ENCODE measurements around the gene IL22RA2.

Gene IL22RA2

GRCh38 chr6:137173501-137173900, at the start of gene IL22RA2:
Gene IL22RA2 (minus strand): TSS chr6:137173644. CDS start chr6:137161749, 11,895 bp downstream.
- no peak for DNase-seq (ENCODE audit: low read depth)
- no peak within 1 kb of the TSS for H3K4me3 ChIP-seq (ENCODE audit: low read length)
- no peak for TF ChIP-seq CTCF (IDR thresholded peaks at IDR 0.05; ENCODE audit: insufficient read depth, low read depth, low read length, missing control alignments)

- H3K4me3 ChIP-seq (ENCODE audit: low read length) = no peak overlapping the region
- no peak for TF ChIP-seq CTCF (IDR thresholded peaks at IDR 0.05; ENCODE audit: insufficient read depth, low read depth, low read length, missing control alignments)
- DNase-seq (ENCODE audit: low read depth) = no peak
Observed at GRCh38 chr6:137222381-137222780, 48.9 kb upstream of the IL22RA2 start.

GRCh38 chr6:137219664-137220252, 46.3 kb upstream of the IL22RA2 start:
- no peak for TF ChIP-seq CTCF (IDR thresholded peaks at IDR 0.05; ENCODE audit: insufficient read depth, low read depth, low read length, missing control alignments)
- peak; percentile 41 for DNase-seq (ENCODE audit: low read depth)
- H3K4me3 ChIP-seq (ENCODE audit: low read length) = peak overlapping the region; percentile 91

- TF ChIP-seq CTCF (IDR thresholded peaks at IDR 0.05; ENCODE audit: insufficient read depth, low read depth, low read length, missing control alignments) = no peak
- DNase-seq (ENCODE audit: low read depth) = peak; percentile 95
Observed at GRCh38 chr6:137218917-137219663, 45.6 kb upstream of the IL22RA2 start, which contains the start of gene IFNGR1. Gene IFNGR1 (minus strand): TSS chr6:137219385. CDS start chr6:137219327, 58 bp downstream.

GRCh38 chr6:137218473-137218916, 45.1 kb upstream of the IL22RA2 start:
- DNase-seq (ENCODE audit: low read depth) = peak; percentile 78
- TF ChIP-seq CTCF (IDR thresholded peaks at IDR 0.05; ENCODE audit: insufficient read depth, low read depth, low read length, missing control alignments) = no peak

More at GRCh38 chr6:137218917-137219663, 45.6 kb upstream of the IL22RA2 start, which contains the start of gene IFNGR1:
- peak within 1 kb of the TSS; percentile 91 for H3K4me3 ChIP-seq (ENCODE audit: low read length)

GRCh38 chr6:137217801-137218472, 44.5 kb upstream of the IL22RA2 start:
- TF ChIP-seq CTCF (IDR thresholded peaks at IDR 0.05; ENCODE audit: insufficient read depth, low read depth, low read length, missing control alignments) = no peak
- DNase-seq (ENCODE audit: low read depth) = peak; percentile 48
- H3K4me3 ChIP-seq (ENCODE audit: low read length) = peak overlapping the region; percentile 91

More at GRCh38 chr6:137218473-137218916, 45.1 kb upstream of the IL22RA2 start:
- H3K4me3 ChIP-seq (ENCODE audit: low read length) = peak overlapping the region; percentile 91

All from epithelial cell of esophagus (primary cell).